Endothelial cell of umbilical vein (primary cell): ENCODE data around the gene TNIK. TPM values are rescaled to one million over a fixed set of nuclear protein-coding genes. Genes with fewer than 3 reads are reported as not detected.

Experiments used
- BruUV-seq: library from RNA; stranded (reverse); fragments of 400-500 nt; replicated peaks from 2 replicates; lab custom pipeline; 2021; lab: Mats Ljungman, UMichigan
- CTCF ChIA-PET: fragments of 300-600, 350-600 bp; sonication (Branson Sonifier 250); formaldehyde crosslinking; loops from one replicate; lab custom pipeline; 2021; ENCODE audit warnings: antibody characterized with exemption, inconsistent platforms; lab: Charles Lee
- POLR2A ChIA-PET: fragments of 300-600, 350-600 bp; sonication (Branson Sonifier 250); formaldehyde crosslinking; loops from one replicate; lab custom pipeline; 2021; ENCODE audit warnings: antibody characterized with exemption, inconsistent platforms; lab: Charles Lee
- DNase-seq: peaks from one replicate; pipeline ENCODE4 v3.0.0-alpha.2; 2011; ENCODE audit warnings: low read depth, low spot score
- FAIRE-seq: peaks from 2 replicates; lab custom pipeline; 2011; peaks lifted over from hg19 to GRCh38; lab: Jason Lieb, UNC
- H2AFZ ChIP-seq: 2 replicates; pipeline ENCODE4 v1.6.0; 2012; ENCODE audit warnings: low read depth, low read length, control low read depth, inconsistent platforms
- H3K27ac ChIP-seq: 2 replicates; pipeline ENCODE4 v1.5.1; 2011; ENCODE audit warnings: low read depth, mild to moderate bottlenecking, control low read depth, low read length, moderate library complexity; ENCODE audit not compliant: insufficient read depth
- H3K27me3 ChIP-seq, 2 experiments: 2 replicates each; pipeline versions ENCODE4 v1.6.0 to v1.6.1; 2011; ENCODE audit warnings: low read length in 2 of 2, mixed read lengths in 1 of 2; ENCODE audit not compliant: control insufficient read depth in 2 of 2, insufficient read depth in 2 of 2
- H3K36me3 ChIP-seq, 2 experiments: 2 replicates in 1 of 2; 3 replicates in 1 of 2; pipeline ENCODE4 v1.5.1; 2011; ENCODE audit warnings: low read length in 2 of 2, mild to moderate bottlenecking in 1 of 2, moderate library complexity in 1 of 2; ENCODE audit not compliant: control insufficient read depth in 2 of 2, insufficient read depth in 2 of 2; ENCODE audit errors: extremely low read depth in 1 of 2
- H3K4me1 ChIP-seq: 3 replicates; pipeline ENCODE4 v1.5.1; 2011; ENCODE audit warnings: mild to moderate bottlenecking, low read length; ENCODE audit not compliant: control insufficient read depth, insufficient read depth; ENCODE audit errors: extremely low read depth
- H3K4me2 ChIP-seq: 2 replicates; pipeline ENCODE4 v1.6.1; 2011; ENCODE audit warnings: low read length, control low read depth, mixed read lengths; ENCODE audit not compliant: insufficient read depth
- H3K4me3 ChIP-seq, 3 experiments: fragments of 200-600 bp in 1 of 3; sonication (generic), shearing (Covaris generic) in 1 of 3; replicated peaks in 1 of 3; 2 replicates each; pipeline ENCODE4 v1.5.1; 2011 to 2016; ENCODE audit warnings: control low read depth in 3 of 3, low read length in 3 of 3, mild to moderate bottlenecking in 2 of 3, inconsistent platforms in 1 of 3, low read depth in 1 of 3, moderate library complexity in 1 of 3; ENCODE audit not compliant: insufficient read depth in 1 of 3
- H3K79me2 ChIP-seq: 2 replicates; pipeline ENCODE4 v1.6.0; 2012; ENCODE audit warnings: low read length, inconsistent platforms; ENCODE audit not compliant: control insufficient read depth, insufficient read depth
- H3K9ac ChIP-seq: replicated peaks from 2 replicates; pipeline ENCODE3; 2011; ENCODE audit warnings: low read length, control low read depth; ENCODE audit not compliant: insufficient read depth; ENCODE audit errors: extremely low read depth
- H3K9me1 ChIP-seq: replicated peaks from 3 replicates; pipeline ENCODE4 v1.6.0; 2011; ENCODE audit warnings: mild to moderate bottlenecking, low read length; ENCODE audit not compliant: control insufficient read depth, insufficient read depth; ENCODE audit errors: extremely low read depth
- H3K9me3 ChIP-seq: replicated peaks from 2 replicates; pipeline ENCODE4 v1.5.1; 2012; ENCODE audit warnings: low read length, inconsistent platforms; ENCODE audit not compliant: control insufficient read depth, insufficient read depth
- H4K20me1 ChIP-seq: replicated peaks from 2 replicates; pipeline ENCODE3; 2011; ENCODE audit warnings: mild to moderate bottlenecking, low read length; ENCODE audit not compliant: control insufficient read depth, insufficient read depth; ENCODE audit errors: extremely low read depth
- EZH2 ChIP-seq: IDR thresholded peaks from 2 replicates; pipeline ENCODE4 v1.6.1; 2012; ENCODE audit warnings: borderline replicate concordance, low read depth, mild to moderate bottlenecking, moderate library complexity, low read length, inconsistent platforms; ENCODE audit not compliant: severe bottlenecking
- FOS ChIP-seq: IDR thresholded peaks from 2 replicates; pipeline ENCODE4 v1.6.1; 2011; ENCODE audit warnings: mild to moderate bottlenecking, low read length, moderate library complexity, borderline replicate concordance; ENCODE audit not compliant: insufficient read depth
- GATA2 ChIP-seq: IDR thresholded peaks from 2 replicates; pipeline ENCODE4 v1.7.0; 2011; ENCODE audit warnings: low read depth, mild to moderate bottlenecking, moderate library complexity, mixed read lengths, low read length; ENCODE audit not compliant: insufficient read length, insufficient read depth
- JUN ChIP-seq: IDR thresholded peaks from 2 replicates; pipeline ENCODE4 v1.6.1; 2011; ENCODE audit warnings: borderline replicate concordance, low read depth; ENCODE audit not compliant: insufficient read length, insufficient read depth
- MYC ChIP-seq: IDR thresholded peaks from one replicate; pipeline ENCODE4 v1.6.1; 2011; ENCODE audit warnings: mild to moderate bottlenecking, low read depth, low read length
- POLR2A ChIP-seq: IDR thresholded peaks from 2 replicates; pipeline ENCODE4 v1.6.1; 2012; ENCODE audit warnings: low read depth, mild to moderate bottlenecking, control low read depth, low read length
- POLR2AphosphoS5 ChIP-seq: IDR thresholded peaks from 2 replicates; pipeline ENCODE4 v1.6.1; 2012; ENCODE audit warnings: low read depth, mild to moderate bottlenecking, control low read depth, low read length, moderate library complexity; ENCODE audit not compliant: insufficient read depth
- dilution Hi-C: fragments of 300-500 bp; cut with MboI; formaldehyde crosslinking; loops from one replicate; pipeline ENCODE4 v1.15.0; 2019; ENCODE audit warnings: low sequenced_read_pairs; ENCODE audit not compliant: extremely low pct_ligation_motif_present
- intact Hi-C: fragments of 100-400 bp; cut with micrococcal nuclease; formaldehyde crosslinking; loops from one replicate; pipeline ENCODE4 v1.10.0; 2022
- polyA plus RNA-seq, 4 experiments: library from polyadenylated mRNA; depleted of rRNA in 3 of 4; stranded (reverse) in 3 of 4; unstranded in 1 of 4; fragments of >200 nt; gene quantifications; 2 replicates each; pipeline versions ENCODE4 v1.2.1 to v1.2.3, GENCODE V29; 2011 to 2012; ENCODE audit warnings: missing spikeins in 1 of 4
- total RNA-seq: library from RNA; stranded (reverse); gene quantifications from 2 replicates; pipeline ENCODE4 v1.2.3, GENCODE V29; 2021
- TF ChIP-seq, protein P1 (sequence below), 2 donors: IDR thresholded peaks; 1 replicate in 1 of 2; 2 replicates in 1 of 2; pipeline ENCODE4 v1.5.1; 2011; ENCODE audit warnings: low read length in 2 of 2, mild to moderate bottlenecking in 2 of 2, moderate library complexity in 2 of 2, control low read depth in 1 of 2, inconsistent platforms in 1 of 2, low read depth in 1 of 2; ENCODE audit not compliant: insufficient read depth in 1 of 2; ENCODE audit errors: extremely low read depth in 1 of 2
- TF ChIP-seq, protein P2 (sequence below): IDR thresholded peaks from 2 replicates; pipeline ENCODE4 v1.6.1; 2011; ENCODE audit not compliant: insufficient read depth, insufficient read length

TNIK gene
- total and polyA plus RNA-seq, 2 donors (not counting 3 experiments of a cell fraction or from before 2014, with no cell fraction given): 10.9 to 39.7 TPM

DNA sequence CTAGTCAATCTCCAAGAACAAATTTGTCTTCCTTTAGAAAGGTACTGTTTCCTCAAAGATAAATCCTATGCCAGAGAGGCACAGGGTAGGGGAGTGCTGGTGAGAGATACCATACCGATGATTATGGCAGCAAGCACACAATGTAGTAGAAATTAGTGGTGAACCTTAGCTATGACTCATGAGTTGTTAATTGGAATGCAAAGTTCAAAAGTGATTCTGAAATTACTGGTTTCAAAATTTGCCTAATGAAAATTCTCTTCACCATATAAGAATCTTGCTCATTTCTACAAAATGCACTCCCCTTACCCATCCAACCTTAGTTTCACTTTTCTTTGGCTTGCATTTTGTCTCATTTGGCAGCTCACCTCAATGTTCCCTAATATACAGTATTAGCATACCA, 294.2 kb downstream of the TNIK start:
- FAIRE-seq (no peak), DNase-seq (no peak)
- Histone ChIP-seq H2AFZ (no peak overlapping the region), H3K27ac (no peak overlapping the region), H3K4me3 (no peak overlapping the region), H3K9me3 (no peaks in the 10 kb centered on the region), H3K9me1 (no peaks in the 10 kb centered on the region), H3K4me2 (no peak overlapping the region), H3K27me3 (no peaks in the 10 kb centered on the region), H3K79me2 (no peaks in the 10 kb centered on the region), H3K9ac (no peak overlapping the region), H4K20me1 (no peaks in the 10 kb centered on the region), H3K4me1 (no peaks in the 10 kb centered on the region), H3K36me3 (peaks cover 2 to 3% of the 10 kb centered on the region in 2 experiments)
- ChIA-PET POLR2A (no interaction called here), CTCF (interaction anchor here (1.8 kb wide), 1 partner anchor 400 kb away, joined by 5 read pairs; no protein-coding TSS in a partner anchor)
- no TSS peak for BruUV-seq
- intact Hi-C loops: no loop called here
- dilution Hi-C loops: no loop called here
- TF ChIP-seq JUN (no peak), FOS (no peak), POLR2AphosphoS5 (no peak), EZH2 (no peak), GATA2 (no peak), MYC (no peak), POLR2A (no peak)
- TF ChIP-seq, protein P1, sequence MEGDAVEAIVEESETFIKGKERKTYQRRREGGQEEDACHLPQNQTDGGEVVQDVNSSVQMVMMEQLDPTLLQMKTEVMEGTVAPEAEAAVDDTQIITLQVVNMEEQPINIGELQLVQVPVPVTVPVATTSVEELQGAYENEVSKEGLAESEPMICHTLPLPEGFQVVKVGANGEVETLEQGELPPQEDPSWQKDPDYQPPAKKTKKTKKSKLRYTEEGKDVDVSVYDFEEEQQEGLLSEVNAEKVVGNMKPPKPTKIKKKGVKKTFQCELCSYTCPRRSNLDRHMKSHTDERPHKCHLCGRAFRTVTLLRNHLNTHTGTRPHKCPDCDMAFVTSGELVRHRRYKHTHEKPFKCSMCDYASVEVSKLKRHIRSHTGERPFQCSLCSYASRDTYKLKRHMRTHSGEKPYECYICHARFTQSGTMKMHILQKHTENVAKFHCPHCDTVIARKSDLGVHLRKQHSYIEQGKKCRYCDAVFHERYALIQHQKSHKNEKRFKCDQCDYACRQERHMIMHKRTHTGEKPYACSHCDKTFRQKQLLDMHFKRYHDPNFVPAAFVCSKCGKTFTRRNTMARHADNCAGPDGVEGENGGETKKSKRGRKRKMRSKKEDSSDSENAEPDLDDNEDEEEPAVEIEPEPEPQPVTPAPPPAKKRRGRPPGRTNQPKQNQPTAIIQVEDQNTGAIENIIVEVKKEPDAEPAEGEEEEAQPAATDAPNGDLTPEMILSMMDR (IDR thresholded peaks at IDR 0.05; ENCODE audit: extremely low read depth in 1 of 2, insufficient read depth in 1 of 2, low read depth in 1 of 2, low read length in 2 of 2): no peak
- TF ChIP-seq, protein P2, sequence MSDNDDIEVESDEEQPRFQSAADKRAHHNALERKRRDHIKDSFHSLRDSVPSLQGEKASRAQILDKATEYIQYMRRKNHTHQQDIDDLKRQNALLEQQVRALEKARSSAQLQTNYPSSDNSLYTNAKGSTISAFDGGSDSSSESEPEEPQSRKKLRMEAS: no peak
